B cell (primary cell): Measurements from ENCODE around the gene WNT9A. TPM values are rescaled to one million over a fixed set of nuclear protein-coding genes. Genes with fewer than 3 reads are reported as not detected.

Source experiments
- ATAC-seq: fragments of 200-7000 bp; cut with Tn5 transposase; one replicate; pipeline ENCODE4 v1.10.0; 2021; ENCODE audit warnings: low read depth, mild to moderate bottlenecking, moderate number of reproducible peaks, moderate library complexity
- CTCF ChIA-PET: fragments of 350-600 bp; sonication (Branson Sonifier 250); formaldehyde crosslinking; loops from one replicate; lab custom pipeline; 2021; ENCODE audit warnings: antibody characterized with exemption, inconsistent platforms; lab: Charles Lee
- POLR2A ChIA-PET: fragments of 350-600 bp; sonication (Branson Sonifier 250); formaldehyde crosslinking; loops from one replicate; lab custom pipeline; 2021; ENCODE audit warnings: antibody characterized with exemption; lab: Charles Lee
- DNase-seq: peaks from one replicate; pipeline ENCODE4 v3.0.0; 2013
- H2AFZ ChIP-seq: 2 replicates; pipeline ENCODE4 v1.6.1; 2012; ENCODE audit warnings: mild to moderate bottlenecking, low read depth, low read length; ENCODE audit not compliant: insufficient read depth, poor library complexity, severe bottlenecking
- H3K27ac ChIP-seq, 2 donors: 1 replicate in 1 of 2; 2 replicates in 1 of 2; pipeline ENCODE4 v1.5.1; 2012 to 2013; ENCODE audit warnings: low read length in 2 of 2, mild to moderate bottlenecking in 2 of 2, moderate library complexity in 1 of 2
- H3K27me3 ChIP-seq, 4 experiments: fragments of 200-600 bp in 1 of 4; sonication (generic) in 1 of 4; replicated peaks in 1 of 4; 1 replicate in 2 of 4; 2 replicates in 2 of 4; pipeline versions ENCODE4 v1.6.1 to v1.7.0; 2013 to 2016; ENCODE audit warnings: low read length in 3 of 4, mild to moderate bottlenecking in 2 of 4, mixed read lengths in 1 of 4, moderate library complexity in 1 of 4; ENCODE audit not compliant: insufficient read depth in 4 of 4, control insufficient read depth in 3 of 4; ENCODE audit errors: control extremely low read depth in 1 of 4
- H3K36me3 ChIP-seq, 2 experiments: replicated peaks in 1 of 2; 1 replicate in 1 of 2; 2 replicates in 1 of 2; pipeline versions ENCODE4 v1.6.1 to v1.7.1; 2013; ENCODE audit warnings: low read length in 1 of 2; ENCODE audit not compliant: insufficient read depth in 2 of 2, control insufficient read depth in 1 of 2; ENCODE audit errors: control extremely low read depth in 1 of 2, extremely low read depth in 1 of 2
- H3K4me1 ChIP-seq, 2 donors: fragments of 200-600 bp in 1 of 2; sonication (generic) in 1 of 2; 1 replicate in 1 of 2; 2 replicates in 1 of 2; pipeline versions ENCODE4 v1.5.1 to v1.6.1; 2013 to 2017; ENCODE audit warnings: low read length in 2 of 2; ENCODE audit not compliant: control insufficient read depth in 2 of 2, insufficient read depth in 2 of 2
- H3K4me2 ChIP-seq: replicated peaks from 2 replicates; pipeline ENCODE3; 2012; ENCODE audit warnings: mild to moderate bottlenecking, low read depth, low read length; ENCODE audit not compliant: poor library complexity, severe bottlenecking
- H3K4me3 ChIP-seq, 5 experiments: fragments of 200-600 bp in 1 of 5; sonication (generic) in 1 of 5; 1 replicate in 3 of 5; 2 replicates in 2 of 5; pipeline versions ENCODE4 v1.5.1 to v1.7.0; 2011 to 2016; ENCODE audit warnings: low read length in 4 of 5, mild to moderate bottlenecking in 4 of 5, low read depth in 2 of 5, control low read depth in 1 of 5, moderate library complexity in 1 of 5; ENCODE audit not compliant: insufficient read depth in 1 of 5; ENCODE audit errors: control extremely low read depth in 1 of 5, extremely low read depth in 1 of 5
- H3K79me2 ChIP-seq: fragments of 200-600 bp; sonication (generic); one replicate; pipeline ENCODE4 v1.6.0; 2016; ENCODE audit warnings: low read length; ENCODE audit not compliant: control insufficient read depth, insufficient read depth
- H3K9ac ChIP-seq: fragments of 200-600 bp; sonication (generic); 2 replicates; pipeline ENCODE4 v1.6.1; 2017; ENCODE audit warnings: mild to moderate bottlenecking, low read length, moderate library complexity
- H3K9me3 ChIP-seq, 3 donors: one replicate each; pipeline versions ENCODE4 v1.6.1 to v1.7.1; 2013; ENCODE audit warnings: low read length in 2 of 3; ENCODE audit not compliant: control insufficient read depth in 2 of 3, insufficient read depth in 1 of 3; ENCODE audit errors: control extremely low read depth in 1 of 3
- H4K20me1 ChIP-seq: 2 replicates; pipeline ENCODE4 v1.6.0; 2012; ENCODE audit warnings: mild to moderate bottlenecking, low read length; ENCODE audit not compliant: insufficient read depth, control insufficient read depth, poor library complexity, severe bottlenecking
- H3K27ac Mint-ChIP-seq: one replicate; pipeline ENCODE4 v1.8.0; 2021; ENCODE audit warnings: mixed read lengths
- H3K27me3 Mint-ChIP-seq: one replicate; pipeline ENCODE4 v1.8.0; 2021; ENCODE audit warnings: mixed read lengths
- H3K4me1 Mint-ChIP-seq: one replicate; pipeline ENCODE4 v1.8.0; 2021; ENCODE audit warnings: mixed read lengths
- H3K4me3 Mint-ChIP-seq: one replicate; pipeline ENCODE4 v1.8.0; 2021; ENCODE audit warnings: mixed read lengths
- H3K9me3 Mint-ChIP-seq: one replicate; pipeline ENCODE4 v1.8.0; 2022; ENCODE audit warnings: mixed read lengths; ENCODE audit not compliant: insufficient read depth
- CTCF ChIP-seq: fragments of 200-600 bp; IDR thresholded peaks from one replicate; pipeline ENCODE4 v1.8.0; 2022; ENCODE audit warnings: antibody characterized with exemption, mild to moderate bottlenecking
- EZH2 ChIP-seq: IDR thresholded peaks from 2 replicates; pipeline ENCODE4 v1.6.1; 2012; ENCODE audit warnings: borderline replicate concordance, low read depth, mild to moderate bottlenecking, moderate library complexity, low read length; ENCODE audit not compliant: insufficient read depth, poor library complexity, severe bottlenecking
- WGBS: methylation state at CpG from one replicate; pipeline ENCODE4 v1.1.5; 2013; ENCODE audit warnings: missing lambda C conversion rate; ENCODE audit not compliant: insufficient coverage; 5-methylcytosine and 5-hydroxymethylcytosine counted together
- intact Hi-C: fragments of 100-400 bp; cut with micrococcal nuclease; formaldehyde crosslinking; loops from one replicate; pipeline ENCODE4 v1.10.0; 2022
- polyA plus RNA-seq: library from polyadenylated mRNA; depleted of rRNA; stranded (reverse); fragments of >200 nt; gene quantifications from 2 replicates; pipeline ENCODE4 v1.2.3, GENCODE V29; 2012
- total RNA-seq, 2 donors: library from RNA; stranded (reverse); fragments of 120-200 nt in 1 of 2; gene quantifications; 1 replicate in 1 of 2; 2 replicates in 1 of 2; pipeline versions ENCODE4 v1.2.3 to v1.2.4, GENCODE V29; 2013 to 2022

The WNT9A gene
- total and polyA plus RNA-seq, 2 donors (not counting 1 experiment from before 2014, with no cell fraction given) = 0.04 TPM; not detected in 1

DNA sequence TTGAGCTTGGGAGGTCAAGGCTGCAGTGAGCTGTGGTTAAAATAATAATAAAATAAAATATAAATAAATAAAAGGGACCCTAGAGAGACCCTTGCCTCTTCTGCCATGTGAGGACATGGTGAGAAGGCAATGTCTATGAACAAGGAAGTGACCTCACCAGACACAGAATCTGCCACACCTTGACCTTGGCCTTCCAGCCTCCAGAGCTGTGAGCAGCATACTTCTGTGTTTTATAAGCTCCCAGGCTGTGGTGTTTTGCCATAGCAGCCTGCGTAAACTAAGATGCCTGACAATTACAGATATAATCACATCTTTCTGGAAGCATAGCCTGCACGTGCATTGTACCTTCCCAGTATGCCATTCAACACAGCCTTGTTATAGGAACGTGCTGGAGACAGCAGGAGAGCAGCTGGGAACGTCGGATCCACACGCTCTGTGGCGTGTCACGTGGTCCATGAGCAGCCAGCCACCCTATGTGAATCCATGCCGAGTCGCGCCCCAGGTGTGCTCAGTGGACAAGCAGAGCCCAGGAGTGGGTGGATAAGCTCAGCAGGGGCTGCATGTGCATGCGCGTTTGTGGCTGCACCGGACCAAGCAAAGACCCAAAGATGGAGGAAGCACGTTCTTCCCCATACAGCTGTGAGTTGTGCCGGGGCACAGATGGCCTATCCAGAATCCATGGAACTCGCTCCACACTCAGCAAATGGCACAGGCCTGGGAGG, 17.8 kb downstream of the WNT9A start:
- H3K4me1 ChIP-seq = no peaks in the 10 kb centered on the region
- DNase-seq = no peak
- no peak for ATAC-seq
- no peak overlapping the region for H3K4me3 ChIP-seq
- H3K4me1 Mint-ChIP-seq = no peaks in the 10 kb centered on the region
- H3K27me3 ChIP-seq = no peaks in the 10 kb centered on the region
- no peak overlapping the region for H3K9ac ChIP-seq
- no peaks in the 10 kb centered on the region for H3K9me3 Mint-ChIP-seq
- H3K27ac ChIP-seq = no peak overlapping the region
- no peak overlapping the region for H2AFZ ChIP-seq
- CTCF ChIA-PET = no interaction called here
- H3K9me3 ChIP-seq = no peaks in the 10 kb centered on the region
- intact Hi-C loops = no loop called here
- WGBS = 90% methylated on average over 17 of the region's 17 CpGs
- H3K79me2 ChIP-seq = no peaks in the 10 kb centered on the region
- POLR2A ChIA-PET = no interaction called here
- H4K20me1 ChIP-seq = no peaks in the 10 kb centered on the region
- no peaks in the 10 kb centered on the region for H3K36me3 ChIP-seq
- H3K4me3 Mint-ChIP-seq = no peak overlapping the region
- no peak overlapping the region for H3K27ac Mint-ChIP-seq
- TF ChIP-seq EZH2 = no peak
- TF ChIP-seq CTCF = no peak
- H3K27me3 Mint-ChIP-seq = peaks cover 1% of the 10 kb centered on the region
- no peak overlapping the region for H3K4me2 ChIP-seq

DNA sequence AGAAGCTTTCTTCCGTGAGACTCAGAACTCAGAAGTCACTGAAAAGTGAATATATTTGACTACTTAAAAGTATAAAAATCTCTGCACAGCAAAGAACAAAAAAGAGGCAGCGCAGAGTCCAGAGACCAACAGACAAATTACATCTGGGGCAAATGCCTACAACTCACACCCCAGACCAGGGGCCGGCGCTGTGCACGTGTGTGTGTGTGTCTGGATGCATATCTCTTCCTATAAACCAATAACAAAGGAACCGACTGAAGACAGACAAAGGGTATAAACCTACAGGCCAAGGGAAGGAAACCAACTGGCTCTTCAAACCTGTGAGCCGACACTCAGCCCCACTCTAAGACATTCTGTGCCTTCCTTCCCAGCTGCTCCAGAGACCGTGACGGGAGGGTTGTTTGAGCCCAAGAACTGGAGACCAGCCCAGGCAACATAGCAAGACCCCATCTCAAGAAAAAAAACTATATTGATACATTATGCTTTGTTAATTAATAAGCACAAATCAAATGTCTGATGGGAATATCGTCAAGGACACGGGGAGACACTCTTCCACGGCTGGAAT, 18.8 kb downstream of the WNT9A start:
- intact Hi-C loops = no loop called here
- no peak overlapping the region for H3K27ac Mint-ChIP-seq
- 75% methylated on average over 1 of the region's 12 CpGs for WGBS

More for the DNA sequence above, 18.8 kb downstream of the WNT9A start:
- H3K9ac ChIP-seq = no peak overlapping the region
- H3K27me3 Mint-ChIP-seq = no peaks in the 10 kb centered on the region
- no peaks in the 10 kb centered on the region for H3K36me3 ChIP-seq
- POLR2A ChIA-PET = no interaction called here
- no peaks in the 10 kb centered on the region for H3K9me3 Mint-ChIP-seq
- H3K27me3 ChIP-seq = no peaks in the 10 kb centered on the region
- H3K4me1 Mint-ChIP-seq = no peaks in the 10 kb centered on the region
- CTCF ChIA-PET = no interaction called here
- no peak overlapping the region for H2AFZ ChIP-seq
- H3K79me2 ChIP-seq = no peaks in the 10 kb centered on the region
- H3K4me2 ChIP-seq = no peak overlapping the region
- no peaks in the 10 kb centered on the region for H3K9me3 ChIP-seq
- no peaks in the 10 kb centered on the region for H3K4me1 ChIP-seq
- no peak for TF ChIP-seq CTCF
- no peaks in the 10 kb centered on the region for H4K20me1 ChIP-seq
- ATAC-seq (no peak), DNase-seq (no peak)
- H3K27ac ChIP-seq = no peak overlapping the region
- H3K4me3 ChIP-seq = no peak overlapping the region
- no peak overlapping the region for H3K4me3 Mint-ChIP-seq
